Measurements from ENCODE around the gene CAMK2B. TPM values are rescaled to one million over a fixed set of nuclear protein-coding genes. Genes with fewer than 3 reads are reported as not detected.

The CAMK2B gene
- total and polyA plus RNA-seq, 2 of the 13 experiments (the other 11 are each of a cell fraction or from before 2014, with no cell fraction given) = 0.27 to 0.48 TPM

GRCh38 chr7:44318332-44318731, 7.1 kb downstream of the CAMK2B start:
- no peaks in the 10 kb centered on the region for H3K9me3 ChIP-seq (ENCODE audit: low read length)
- peaks cover 3 to 38% of the 10 kb centered on the region in 2 experiments; a peak in 4 of 5 replicates for H3K27me3 ChIP-seq (ENCODE audit: control insufficient read depth in 1 of 2, insufficient read depth in 2 of 2, low read length in 2 of 2)
- ChIA-PET POLR2A (no interaction called here), CTCF (ENCODE audit: low intra/inter-chr PET ratio, low total read pairs) (no interaction called here)
- BruUV-seq (replicated peaks) = no TSS peak
- no peaks in the 10 kb centered on the region for H3K36me3 ChIP-seq (replicated peaks in 1 of 2; ENCODE audit: control insufficient read depth in 1 of 2, insufficient read depth in 2 of 2, low read length in 2 of 2)
- in situ Hi-C loops (cut with HindIII; ENCODE audit: extremely low pct_ligation_motif_present, low pct_unique_long_range_greater_than_20kb) = no loop called here
- H2AFZ ChIP-seq (ENCODE audit: low read length) = no peak overlapping the region
- no CpG with 5 or more reads among the region's 2 CpGs for WGBS (ENCODE audit: low lambda C conversion rate)
- DNase-seq (ENCODE audit: low spot score) = no peak
- H3K4me2 ChIP-seq (ENCODE audit: low read depth, low read length) = no peak overlapping the region
- H3K27ac ChIP-seq (ENCODE audit: extremely low read length, insufficient read depth, low read length) = no peak overlapping the region
- H3K79me2 ChIP-seq (ENCODE audit: insufficient read depth, low read length) = no peaks in the 10 kb centered on the region
- TF ChIP-seq CCAR2 (optimal IDR thresholded peaks at IDR 0.05; ENCODE audit: low read depth, low read length) (no peak), NBN (conservative IDR thresholded peaks at IDR 0.05) (no peak), ZNF558 (CRISPR knock-in tag; IDR thresholded peaks at IDR 0.05; ENCODE audit: borderline replicate concordance) (no peak), PREB (CRISPR knock-in tag; IDR thresholded peaks at IDR 0.05) (no peak), ZSCAN25 (CRISPR knock-in tag; IDR thresholded peaks at IDR 0.05) (no peak), MLXIP (CRISPR knock-in tag; IDR thresholded peaks at IDR 0.05; ENCODE audit: borderline replicate concordance) (no peak), KDM2A (CRISPR knock-in tag; IDR thresholded peaks at IDR 0.05; ENCODE audit: borderline replicate concordance, low read depth) (no peak), ZNF850 (CRISPR knock-in tag; conservative IDR thresholded peaks at IDR 0.05) (no peak), ZNF350 (CRISPR knock-in tag; IDR thresholded peaks at IDR 0.05; ENCODE audit: borderline replicate concordance, low read depth) (no peak), RCOR2 (CRISPR knock-in tag; IDR thresholded peaks at IDR 0.05) (no peak), NR1H2 (CRISPR knock-in tag; IDR thresholded peaks at IDR 0.05; ENCODE audit: borderline replicate concordance, low read depth) (no peak), CENPX (CRISPR knock-in tag; IDR thresholded peaks at IDR 0.05) (no peak), ZNF615 (CRISPR knock-in tag; IDR thresholded peaks at IDR 0.05; ENCODE audit: borderline replicate concordance) (no peak), HOXA5 (CRISPR knock-in tag; IDR thresholded peaks at IDR 0.05) (no peak), RNF2 (conservative IDR thresholded peaks at IDR 0.05; ENCODE audit: low read depth) (no peak), TFDP2 (CRISPR knock-in tag; IDR thresholded peaks at IDR 0.05) (no peak), ZNF687 (CRISPR knock-in tag; IDR thresholded peaks at IDR 0.05) (no peak)
- H3K4me3 ChIP-seq (replicated peaks in 1 of 3; ENCODE audit: insufficient read depth in 1 of 3, low read depth in 2 of 3, low read length in 3 of 3) = no peak overlapping the region
- ATAC-seq = no peak
- no peaks in the 10 kb centered on the region for H3K4me1 ChIP-seq (ENCODE audit: insufficient read depth, low read length)
- no peak for FAIRE-seq
- intact Hi-C loops (cut with micrococcal nuclease; ENCODE audit: unreplicated experiment) = no loop called here
- H3K9ac ChIP-seq (ENCODE audit: insufficient read depth, low read depth, low read length) = no peak overlapping the region
- no peaks in the 10 kb centered on the region for H4K20me1 ChIP-seq (ENCODE audit: insufficient read depth, low read length)
